NCI-H1105 (cell line): Measurements from ENCODE around the gene HLX.

Experiments
- DNase-seq: peaks from one replicate; lab custom pipeline; 2025; lab: John Stamatoyannopoulos, UW

HLX gene

GRCh38 chr1:220926146-220926545, 46.9 kb downstream of the HLX start:
- no peak for DNase-seq

GRCh38 chr1:220927442-220927841, 48.2 kb downstream of the HLX start:
- DNase-seq: no peak

- no peak for DNase-seq
Measured at GRCh38 chr1:220928320-220928719, 49.1 kb downstream of the HLX start.

- no peak for DNase-seq
Measured at GRCh38 chr1:220928725-220929300, 49.6 kb downstream of the HLX start.

- DNase-seq: no peak
Measured at GRCh38 chr1:220929304-220929703, 50.1 kb downstream of the HLX start.
